Epithelial cell of esophagus (primary cell): ENCODE results near the gene MAML3.

Source experiments
- DNase-seq: peaks from one replicate; pipeline ENCODE4 v3.0.0; 2010; ENCODE audit warnings: low read depth
- H3K4me3 ChIP-seq: 2 replicates; pipeline ENCODE4 v1.5.1; 2011; ENCODE audit warnings: mild to moderate bottlenecking, low read length, control low read depth
- TF ChIP-seq, protein P1 (sequence below): IDR thresholded peaks from 2 replicates; pipeline ENCODE4 v1.5.1; 2011; ENCODE audit warnings: low read depth, mild to moderate bottlenecking, low read length, control low read depth, inconsistent platforms; ENCODE audit not compliant: insufficient read depth; ENCODE audit errors: missing control alignments

MAML3 gene

DNA sequence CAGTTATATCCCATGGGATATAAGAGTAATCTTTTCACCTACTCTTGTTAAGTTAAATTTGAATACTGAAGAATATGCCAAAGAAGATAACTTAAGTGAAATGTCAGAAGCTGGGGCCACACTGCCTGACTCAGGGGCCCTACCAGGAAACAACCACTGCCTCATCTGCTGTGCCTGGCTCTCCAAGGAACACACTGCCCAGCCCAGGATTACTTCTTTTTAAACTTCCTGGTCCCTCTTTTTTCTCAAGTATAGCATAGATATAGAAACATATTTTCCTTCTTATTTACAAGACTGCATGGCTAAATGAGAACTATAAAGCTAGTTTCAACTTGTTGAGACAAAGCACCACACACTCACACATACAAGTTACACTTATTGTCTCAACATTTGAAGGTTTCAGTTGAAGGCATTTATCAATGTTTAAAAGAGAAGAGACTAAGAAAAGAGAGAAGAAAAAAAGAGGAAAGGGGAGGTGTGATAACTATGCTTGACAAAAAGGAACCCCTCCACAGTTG is 45.2 kb downstream of the MAML3 start:
- DNase-seq: peak; percentile 51
- TF ChIP-seq, protein P1, sequence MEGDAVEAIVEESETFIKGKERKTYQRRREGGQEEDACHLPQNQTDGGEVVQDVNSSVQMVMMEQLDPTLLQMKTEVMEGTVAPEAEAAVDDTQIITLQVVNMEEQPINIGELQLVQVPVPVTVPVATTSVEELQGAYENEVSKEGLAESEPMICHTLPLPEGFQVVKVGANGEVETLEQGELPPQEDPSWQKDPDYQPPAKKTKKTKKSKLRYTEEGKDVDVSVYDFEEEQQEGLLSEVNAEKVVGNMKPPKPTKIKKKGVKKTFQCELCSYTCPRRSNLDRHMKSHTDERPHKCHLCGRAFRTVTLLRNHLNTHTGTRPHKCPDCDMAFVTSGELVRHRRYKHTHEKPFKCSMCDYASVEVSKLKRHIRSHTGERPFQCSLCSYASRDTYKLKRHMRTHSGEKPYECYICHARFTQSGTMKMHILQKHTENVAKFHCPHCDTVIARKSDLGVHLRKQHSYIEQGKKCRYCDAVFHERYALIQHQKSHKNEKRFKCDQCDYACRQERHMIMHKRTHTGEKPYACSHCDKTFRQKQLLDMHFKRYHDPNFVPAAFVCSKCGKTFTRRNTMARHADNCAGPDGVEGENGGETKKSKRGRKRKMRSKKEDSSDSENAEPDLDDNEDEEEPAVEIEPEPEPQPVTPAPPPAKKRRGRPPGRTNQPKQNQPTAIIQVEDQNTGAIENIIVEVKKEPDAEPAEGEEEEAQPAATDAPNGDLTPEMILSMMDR: no peak
- H3K4me3 ChIP-seq: no peak overlapping the region

DNA sequence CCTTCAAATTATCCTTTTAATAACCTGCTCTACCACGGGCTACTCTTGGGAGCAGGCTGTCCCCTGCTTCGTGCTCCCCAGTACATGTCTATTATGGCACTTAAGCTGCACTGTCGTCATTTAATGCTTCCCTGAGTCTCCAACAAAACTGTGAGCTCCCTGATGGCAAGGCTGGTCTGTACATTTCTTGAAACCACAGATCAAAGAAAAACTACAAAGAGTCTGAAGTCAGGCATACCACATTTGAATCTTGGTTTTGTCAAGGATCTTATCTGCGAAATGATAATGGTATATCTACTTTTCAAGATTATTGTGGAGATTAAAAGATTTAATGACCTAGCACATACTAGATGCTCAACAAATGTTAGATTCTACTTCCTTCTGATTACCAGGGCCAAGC is 45.7 kb downstream of the MAML3 start:
- DNase-seq: no peak
- H3K4me3 ChIP-seq: no peak overlapping the region
- TF ChIP-seq, protein P1: no peak

DNA sequence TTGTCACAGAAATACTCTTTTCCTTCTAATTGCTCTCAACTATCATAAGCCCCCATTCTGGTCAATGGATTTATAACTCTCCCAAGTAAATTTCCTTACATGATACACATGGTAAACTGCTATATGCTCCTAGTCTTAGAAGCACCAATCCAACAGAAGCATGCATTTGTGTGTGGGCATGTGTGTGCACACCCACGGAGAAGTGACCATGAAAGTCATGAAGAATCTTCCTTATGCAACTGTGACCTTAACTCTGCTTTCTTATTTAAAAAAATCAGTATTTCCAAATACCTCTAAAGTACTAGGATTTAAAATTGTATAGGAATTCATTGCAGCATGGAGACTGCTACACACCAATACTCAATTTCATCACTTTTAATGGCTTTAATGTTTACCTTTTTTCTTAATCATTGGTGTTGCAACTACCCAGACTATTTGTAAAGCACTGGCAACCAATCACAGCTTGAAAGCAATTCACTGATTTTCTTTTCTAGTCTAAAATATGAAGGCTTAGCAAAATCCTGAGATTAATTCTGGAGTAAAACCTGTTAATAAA is 47.6 kb downstream of the MAML3 start:
- DNase-seq: peak; percentile 49
- H3K4me3 ChIP-seq: no peak overlapping the region
- TF ChIP-seq, protein P1: no peak

DNA sequence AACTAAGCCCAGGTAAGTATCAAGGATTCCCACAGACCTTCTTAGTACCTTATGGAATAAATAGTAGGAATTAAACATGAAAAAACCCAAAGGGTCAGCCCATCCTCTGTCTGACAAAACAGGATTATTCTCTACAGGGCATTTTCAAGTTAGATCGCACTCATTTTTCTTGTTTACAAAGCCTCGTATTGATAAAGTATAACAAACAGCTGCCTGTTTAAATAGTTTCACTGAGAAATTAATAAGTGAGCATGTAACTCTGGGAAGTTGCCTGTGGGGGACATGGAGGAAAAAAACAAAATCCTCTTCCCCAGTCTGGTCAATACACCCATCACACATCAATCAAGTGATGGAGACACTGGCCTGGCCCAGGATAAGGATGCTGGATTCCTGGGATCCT is 48.5 kb downstream of the MAML3 start:
- no peak overlapping the region for H3K4me3 ChIP-seq
- no peak for DNase-seq
- TF ChIP-seq, protein P1: no peak

DNA sequence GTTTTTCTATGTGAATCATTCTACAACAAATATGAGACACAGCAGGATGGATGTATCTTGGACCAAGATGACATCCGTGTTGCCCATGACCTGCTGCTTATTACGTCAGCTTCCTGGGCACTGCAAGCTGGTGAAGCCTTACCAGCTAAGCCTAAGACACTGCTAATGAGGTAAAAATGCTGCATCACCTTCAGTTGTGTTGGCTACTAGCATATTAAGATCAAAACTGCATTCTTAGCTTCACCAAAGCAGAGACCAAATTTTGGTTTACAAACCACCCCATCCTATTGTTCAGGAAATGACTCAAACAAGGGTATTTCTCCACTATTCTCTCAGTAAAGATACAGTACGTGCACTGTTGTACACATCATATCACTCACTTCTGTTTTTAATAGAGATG is 50.3 kb downstream of the MAML3 start:
- peak; percentile 56 for DNase-seq
- no peak overlapping the region for H3K4me3 ChIP-seq
- TF ChIP-seq, protein P1: no peak

DNA sequence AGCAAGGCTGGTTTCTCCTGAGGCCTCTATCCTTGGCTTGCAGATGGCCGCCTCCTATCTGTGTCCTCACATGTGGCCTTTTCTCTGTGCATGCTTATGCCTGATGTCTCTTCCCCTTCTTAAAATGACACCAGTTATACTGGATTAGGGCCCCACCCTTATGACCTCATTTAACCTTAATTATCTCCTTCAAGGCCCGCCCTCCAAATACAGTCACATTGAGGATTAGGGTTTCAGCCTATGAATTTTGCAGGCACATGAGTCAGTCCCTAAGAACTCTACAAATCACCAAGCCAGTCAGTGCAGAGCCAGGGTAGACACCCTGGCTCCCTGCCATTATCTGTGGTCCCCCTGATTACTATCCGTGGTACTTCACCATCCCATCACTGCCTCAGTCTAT is 51.6 kb downstream of the MAML3 start:
- H3K4me3 ChIP-seq: no peak overlapping the region
- TF ChIP-seq, protein P1: no peak
- DNase-seq: peak; percentile 74

DNA sequence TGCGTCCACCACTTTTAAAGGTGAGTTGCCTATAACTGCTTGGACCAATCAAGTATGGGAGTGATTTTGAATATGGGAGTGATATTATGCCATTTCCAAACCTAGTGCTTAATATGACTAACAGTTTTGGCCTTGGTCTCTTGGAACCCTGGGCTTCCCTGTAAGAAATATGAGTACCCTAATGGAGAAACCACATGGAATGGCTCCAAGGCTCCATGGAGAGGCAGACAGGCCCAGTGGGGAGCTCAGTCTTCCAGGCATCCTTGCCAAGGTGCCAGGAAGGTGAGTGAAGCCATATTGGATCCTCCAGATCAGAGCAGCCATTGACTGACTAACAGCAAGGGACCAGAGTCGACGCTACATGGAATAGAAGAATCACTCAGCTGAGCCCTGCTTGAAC is 53.2 kb downstream of the MAML3 start:
- no peak for DNase-seq
- no peak overlapping the region for H3K4me3 ChIP-seq
- TF ChIP-seq, protein P1: no peak
